HepG2 (cell line): ENCODE measurements around the gene NGLY1. TPM values are rescaled to one million over a fixed set of nuclear protein-coding genes. Genes with fewer than 3 reads are reported as not detected.

Experiments used
- GABPA ChIP-seq, 2 experiments: IDR thresholded peaks; 2 replicates each; pipeline ENCODE4 v1.6.1; 2011 to 2016; ENCODE audit warnings: low read depth in 2 of 2, low read length in 1 of 2, missing biosample characterization in 1 of 2, missing genetic modification characterization in 1 of 2
- GFI1 ChIP-seq: sonication (generic); formaldehyde crosslinking; IDR thresholded peaks from 2 replicates; pipeline ENCODE4 v1.5.0; 2020; ENCODE audit warnings: missing genetic modification reagents, mild to moderate bottlenecking, borderline replicate concordance
- GTF3A ChIP-seq: sonication (generic); formaldehyde crosslinking; conservative IDR thresholded peaks from 2 replicates; pipeline ENCODE4 v1.4.0; 2020; ENCODE audit warnings: mild to moderate bottlenecking, missing genetic modification reagents
- KDM3A ChIP-seq: IDR thresholded peaks from 2 replicates; pipeline ENCODE4 v1.6.1; 2018; ENCODE audit warnings: low read depth, missing compliant biosample characterization
- PRDM15 ChIP-seq: sonication (generic); formaldehyde crosslinking; IDR thresholded peaks from 2 replicates; pipeline ENCODE4 v1.4.0; 2020; ENCODE audit warnings: missing genetic modification reagents
- RCOR2 ChIP-seq: IDR thresholded peaks from 2 replicates; pipeline ENCODE4 v1.6.1; 2016; ENCODE audit warnings: missing biosample characterization, missing genetic modification reagents
- SCMH1 ChIP-seq: sonication (generic); formaldehyde crosslinking; IDR thresholded peaks from 2 replicates; pipeline ENCODE4 v1.9.0; 2021; ENCODE audit warnings: missing genetic modification reagents, mild to moderate bottlenecking, borderline replicate concordance
- TAF1 ChIP-seq: sonication (generic); formaldehyde crosslinking; IDR thresholded peaks from 2 replicates; pipeline ENCODE4 v1.4.0; 2020; ENCODE audit warnings: missing genetic modification reagents
- ZNF329 ChIP-seq: sonication (generic); formaldehyde crosslinking; IDR thresholded peaks from 2 replicates; pipeline ENCODE4 v1.9.0; 2021; ENCODE audit warnings: low read depth, mild to moderate bottlenecking, missing genetic modification reagents
- ZNF446 ChIP-seq: sonication (generic); formaldehyde crosslinking; IDR thresholded peaks from 2 replicates; pipeline ENCODE4 v1.5.0; 2020; ENCODE audit warnings: mild to moderate bottlenecking, missing genetic modification reagents
- ZNF609 ChIP-seq: sonication (generic); formaldehyde crosslinking; IDR thresholded peaks from 2 replicates; pipeline ENCODE4 v1.4.0; 2020; ENCODE audit warnings: mild to moderate bottlenecking, missing genetic modification reagents, borderline replicate concordance
- ZNF646 ChIP-seq: sonication (generic); formaldehyde crosslinking; IDR thresholded peaks from 2 replicates; pipeline ENCODE4 v1.9.0; 2021; ENCODE audit warnings: mild to moderate bottlenecking, missing genetic modification reagents
- polyA plus RNA-seq, 8 experiments: library from polyadenylated mRNA; depleted of rRNA in 3 of 8; stranded (reverse) in 7 of 8; unstranded in 1 of 8; fragments of >200 nt; fragmentation: Illumina TruSeq in 4 of 8; extraction: Trizol in 4 of 8; gene quantifications; 2 replicates each; pipeline versions ENCODE4 v1.2.1 to v1.2.3, GENCODE V29; 2011 to 2016; ENCODE audit warnings: low read depth in 4 of 8, missing spikeins in 1 of 8, mixed read lengths in 1 of 8; ENCODE audit not compliant: insufficient read depth in 1 of 8
- total RNA-seq, 5 experiments: library from RNA; depleted of rRNA; stranded (reverse); fragments of >200 nt; fragmentation: Illumina TruSeq; extraction: Trizol; gene quantifications; 2 replicates each; pipeline ENCODE4 v1.2.3, GENCODE V29; 2016; ENCODE audit warnings: low read depth in 1 of 5
- TF ChIP-seq, protein P1 (sequence below): IDR thresholded peaks from 2 replicates; pipeline ENCODE4 v1.6.1; 2012; ENCODE audit warnings: inconsistent platforms

Gene NGLY1
- total and polyA plus RNA-seq, 2 of the 13 experiments (the other 11 are each of a cell fraction or from before 2014, with no cell fraction given): 28.2 to 44.5 TPM

GRCh38 chr3:25782938-25783660, at the start of gene NGLY1 (continued):
- TF ChIP-seq PRDM15 (CRISPR knock-in tag): 0 out of 2 replicates have a peak, but pooled peaks have one; percentile 37
- TF ChIP-seq, protein P1, sequence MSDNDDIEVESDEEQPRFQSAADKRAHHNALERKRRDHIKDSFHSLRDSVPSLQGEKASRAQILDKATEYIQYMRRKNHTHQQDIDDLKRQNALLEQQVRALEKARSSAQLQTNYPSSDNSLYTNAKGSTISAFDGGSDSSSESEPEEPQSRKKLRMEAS: peak; percentile 48
- TF ChIP-seq GFI1 (CRISPR knock-in tag): no peak
- no peak for TF ChIP-seq GABPA (IDR thresholded peaks at IDR 0.05; ENCODE audit: low read depth, low read length)
- TF ChIP-seq GABPA (CRISPR knock-in tag; IDR thresholded peaks at IDR 0.05; ENCODE audit: low read depth): no peak
- no peak for TF ChIP-seq ZNF446 (CRISPR knock-in tag)
- 0 out of 2 replicates have a peak, but pooled peaks have one; percentile 52 for TF ChIP-seq ZNF329 (CRISPR knock-in tag)
- no peak for TF ChIP-seq RCOR2 (CRISPR knock-in tag)
- peak; percentile 95 for TF ChIP-seq TAF1 (CRISPR knock-in tag)
- TF ChIP-seq KDM3A (CRISPR knock-in tag): 0 out of 2 replicates have a peak, but pooled peaks have one; percentile 43
- TF ChIP-seq ZNF609: no peak
- TF ChIP-seq SCMH1 (CRISPR knock-in tag): no peak
- no peak for TF ChIP-seq ZNF646
- no peak for TF ChIP-seq GTF3A (CRISPR knock-in tag)
